HEK293T (cell line): ENCODE measurements around the gene ZNF74.

Experiments
- ARNT ChIP-seq: fragments of 450-650 bp; IDR thresholded peaks from 2 replicates; pipeline ENCODE4 v1.6.1; 2017; ENCODE audit warnings: mild to moderate bottlenecking
- BHLHE40 ChIP-seq: fragments of 450-650 bp; IDR thresholded peaks from 2 replicates; pipeline ENCODE4 v1.6.1; 2016; ENCODE audit warnings: mild to moderate bottlenecking, moderate library complexity, borderline replicate concordance
- CTBP1 ChIP-seq: fragments of 450-650 bp; IDR thresholded peaks from 2 replicates; pipeline ENCODE4 v1.6.1; 2016; ENCODE audit warnings: borderline replicate concordance
- ELF4 ChIP-seq: fragments of 450-650 bp; IDR thresholded peaks from 2 replicates; pipeline ENCODE4 v1.6.1; 2017; ENCODE audit warnings: antibody characterized with exemption
- FOXA1 ChIP-seq: fragments of 450-650 bp; IDR thresholded peaks from 2 replicates; pipeline ENCODE4 v1.6.1; 2016; ENCODE audit warnings: mild to moderate bottlenecking
- FOXK2 ChIP-seq: fragments of 450-650 bp; IDR thresholded peaks from 2 replicates; pipeline ENCODE4 v1.6.1; 2016; ENCODE audit warnings: mild to moderate bottlenecking
- FOXM1 ChIP-seq: fragments of 450-650 bp; IDR thresholded peaks from 2 replicates; pipeline ENCODE4 v1.6.1; 2017; ENCODE audit warnings: mild to moderate bottlenecking, borderline replicate concordance
- HDGF ChIP-seq: fragments of 450-650 bp; IDR thresholded peaks from 2 replicates; pipeline ENCODE4 v1.6.1; 2017; ENCODE audit warnings: antibody characterized with exemption, borderline replicate concordance
- LEF1 ChIP-seq: fragments of 450-650 bp; IDR thresholded peaks from 2 replicates; pipeline ENCODE4 v1.6.1; 2017; ENCODE audit warnings: mild to moderate bottlenecking, borderline replicate concordance
- NFRKB ChIP-seq: fragments of 450-650 bp; IDR thresholded peaks from 2 replicates; pipeline ENCODE4 v1.6.1; 2016; ENCODE audit warnings: mild to moderate bottlenecking, moderate library complexity
- SP1 ChIP-seq: fragments of 450-650 bp; IDR thresholded peaks from 2 replicates; pipeline ENCODE4 v1.6.1; 2017
- SUZ12 ChIP-seq: fragments of 450-650 bp; IDR thresholded peaks from 2 replicates; pipeline ENCODE4 v1.6.1; 2016; ENCODE audit warnings: mild to moderate bottlenecking
- TARDBP ChIP-seq: fragments of 450-650 bp; IDR thresholded peaks from 2 replicates; pipeline ENCODE4 v1.6.1; 2016
- ZNF384 ChIP-seq: fragments of 450-650 bp; IDR thresholded peaks from 2 replicates; pipeline ENCODE4 v1.6.1; 2016

- TF ChIP-seq FOXM1 (no peak), TARDBP (no peak), SP1 (no peak), SUZ12 (no peak), HDGF (no peak), FOXA1 (no peak), FOXK2 (no peak), BHLHE40 (no peak), ARNT (no peak), NFRKB (no peak), CTBP1 (no peak), LEF1 (no peak), ELF4 (no peak), ZNF384 (no peak)
Observed at GRCh38 chr22:20398420-20398819, 4.5 kb downstream of the ZNF74 start.
